ENCODE data around the gene PDCD6IP.
"Not testable (repeated sequence)": the region's sequence is repeated elsewhere in the genome, so short reads cannot be mapped to it uniquely, and the experiment has no call there.

Gene PDCD6IP

DNA sequence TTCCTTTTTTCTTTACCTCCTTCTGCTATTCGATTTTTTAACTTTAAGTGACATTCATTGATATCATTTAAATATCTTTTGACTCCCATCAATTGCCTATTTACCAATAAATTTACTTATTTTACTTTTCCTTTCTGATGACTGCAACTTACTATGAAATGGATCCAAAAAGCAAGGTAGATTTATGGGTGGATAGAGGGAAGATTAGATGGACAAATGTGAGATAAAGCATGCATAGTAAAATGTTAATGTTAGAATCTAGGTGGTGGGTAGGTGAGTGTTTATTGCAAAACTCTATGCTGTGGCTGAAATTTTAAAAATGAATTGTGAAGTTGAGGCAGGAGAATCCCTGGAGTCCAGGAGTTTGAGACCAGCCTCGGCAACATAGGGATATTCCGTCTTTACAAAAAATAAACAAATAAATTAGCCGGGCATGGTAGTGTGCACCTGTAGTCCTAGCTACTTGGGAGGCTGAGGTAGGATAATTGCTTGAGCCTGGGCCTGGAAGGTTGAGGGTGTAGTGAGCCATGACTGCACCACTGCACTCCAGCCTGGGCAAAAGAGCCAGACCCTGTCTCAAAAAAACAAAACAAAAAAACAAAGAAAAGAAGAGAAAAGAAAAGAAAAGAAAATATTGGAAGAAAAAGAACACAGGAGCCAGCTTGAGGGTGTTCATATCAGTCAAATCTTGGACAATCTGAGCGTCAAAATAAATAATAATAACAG lies 6.1 kb upstream of the PDCD6IP start:
- no peak for DNase-seq

DNA sequence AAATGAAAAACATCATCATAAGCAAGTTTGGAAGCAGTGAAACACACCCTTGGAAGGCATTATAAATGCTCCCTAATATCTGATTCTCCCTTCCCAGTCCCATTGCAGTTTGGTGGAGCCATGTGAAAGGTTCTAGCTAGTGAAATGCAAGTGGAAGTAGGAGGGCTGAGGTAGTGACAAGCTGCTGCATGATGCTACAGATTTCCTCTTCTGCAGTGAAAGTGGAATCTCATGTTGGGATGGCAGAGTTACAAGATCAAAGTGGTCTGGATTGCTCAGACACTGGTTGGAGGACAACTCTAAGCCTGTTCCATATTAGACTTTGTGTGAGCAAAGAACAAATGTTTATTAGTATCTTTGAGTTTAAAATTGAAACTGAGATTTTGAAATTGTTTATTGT lies 3.3 kb upstream of the PDCD6IP start:
- no peak for DNase-seq

- no peak for DNase-seq
Observed at GRCh38 chr3:33795856-33796536, 2.4 kb upstream of the PDCD6IP start.

GRCh38 chr3:33798113-33798417 lies 365 bp upstream of the PDCD6IP start:
- no peak for DNase-seq

GRCh38 chr3:33799202-33799551 lies 747 bp downstream of the PDCD6IP start:
- DNase-seq: no peak

GRCh38 chr3:33803252-33803651 lies 4.8 kb downstream of the PDCD6IP start:
- DNase-seq: no peak

GRCh38 chr3:33803894-33804526 lies 5.6 kb downstream of the PDCD6IP start:
- no peak for DNase-seq

- DNase-seq: no peak
Observed at GRCh38 chr3:33807191-33807590, 8.8 kb downstream of the PDCD6IP start.

DNA sequence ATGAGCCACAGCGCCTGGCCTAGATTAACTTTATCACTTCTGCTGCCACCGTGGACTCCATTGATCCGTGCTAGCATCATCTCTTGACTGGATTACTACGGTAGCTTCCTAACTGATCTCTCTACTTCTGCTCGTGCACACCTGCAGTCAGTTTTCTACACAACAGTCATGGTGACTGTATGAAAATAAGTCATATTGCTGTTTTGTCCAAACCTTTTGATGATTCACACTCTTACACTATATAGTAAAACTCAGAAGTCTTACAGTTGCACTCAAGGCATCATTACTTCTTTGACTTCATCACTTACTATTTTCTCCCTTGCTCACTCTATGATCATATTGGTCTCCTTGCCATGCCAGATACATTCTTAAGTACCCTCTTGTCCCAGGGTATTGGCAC lies 10.1 kb downstream of the PDCD6IP start:
- no peak for DNase-seq

DNA sequence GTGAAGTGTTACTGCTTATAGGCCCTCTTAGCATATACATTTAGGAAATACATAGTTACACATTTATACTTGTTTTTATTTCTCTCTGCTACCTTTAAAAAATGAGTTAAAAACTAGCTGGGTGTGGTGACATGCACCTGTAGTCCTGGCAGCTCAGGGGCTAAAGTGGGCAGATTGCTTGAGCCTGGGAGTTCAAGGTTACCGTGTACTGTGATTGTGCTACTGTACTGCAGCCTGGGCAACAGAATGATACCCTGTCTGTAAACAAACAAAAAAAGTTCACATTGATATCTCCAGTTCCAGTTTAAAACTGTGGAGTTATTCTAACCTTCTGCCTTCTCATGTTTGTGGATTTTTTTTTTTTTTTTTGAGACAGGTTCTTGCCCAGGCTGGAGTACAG lies 12.1 kb downstream of the PDCD6IP start:
- DNase-seq: no peak

DNA sequence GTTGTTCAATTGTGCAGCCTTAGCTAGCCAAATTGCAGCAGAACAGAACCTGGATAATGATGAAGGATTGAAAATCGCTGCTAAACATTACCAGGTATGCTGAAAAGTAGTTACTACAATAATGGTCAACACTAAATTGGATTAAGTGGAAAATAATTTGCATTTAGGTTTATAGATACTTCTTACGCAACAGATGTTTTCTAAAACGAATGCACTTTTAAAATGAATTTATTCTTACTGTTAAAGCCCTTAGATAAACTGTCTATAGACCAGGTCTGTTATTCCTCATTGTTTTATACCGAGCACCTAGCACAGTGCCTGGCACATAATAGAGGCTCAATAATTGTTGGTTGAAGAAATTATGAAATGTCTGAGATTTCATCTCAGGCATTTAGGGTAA lies 23.6 kb downstream of the PDCD6IP start:
- DNase-seq: no peak

GRCh38 chr3:33823821-33824220 lies 25.4 kb downstream of the PDCD6IP start:
- DNase-seq: no peak

GRCh38 chr3:33825111-33825510 lies 26.7 kb downstream of the PDCD6IP start:
- DNase-seq: no peak

- DNase-seq: no peak
Observed at GRCh38 chr3:33826206-33826605, 27.8 kb downstream of the PDCD6IP start.

DNA sequence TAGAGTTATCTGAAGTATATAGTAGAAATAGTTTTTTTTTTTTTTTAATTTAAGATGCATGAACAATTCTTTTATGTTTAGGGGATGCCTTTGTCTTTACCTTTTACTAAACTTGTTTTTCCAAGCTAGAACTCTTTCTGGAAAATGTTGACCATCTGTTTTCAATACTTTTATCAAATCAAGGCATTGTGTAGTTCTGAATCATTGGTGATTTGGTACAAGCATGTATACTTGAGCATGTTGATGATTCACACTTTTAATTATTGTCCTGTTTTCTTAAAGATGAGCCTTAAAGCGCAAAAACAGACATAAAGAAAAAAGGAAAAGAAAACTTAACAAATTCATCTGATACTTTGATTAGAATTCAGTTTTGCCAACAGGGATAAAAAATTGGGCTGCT lies 28.3 kb downstream of the PDCD6IP start:
- no peak for DNase-seq

DNA sequence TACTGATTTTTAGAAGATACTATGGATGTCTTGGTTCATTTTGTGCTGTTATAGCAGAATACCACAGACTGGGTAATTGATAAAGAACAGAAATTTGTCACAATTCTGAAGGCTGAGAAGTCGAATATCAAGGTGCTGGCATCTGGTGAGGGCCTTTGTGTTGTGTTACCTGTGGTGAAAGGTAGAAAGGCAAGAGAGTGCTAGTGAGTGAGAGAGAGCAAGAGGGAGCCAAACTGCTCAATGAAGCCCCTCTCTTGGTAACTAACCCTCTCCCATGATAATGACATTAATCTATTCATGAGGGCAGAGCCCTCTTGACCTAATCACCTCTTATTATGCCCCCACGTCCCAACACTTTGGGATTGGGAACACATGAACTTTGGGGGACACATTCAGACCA lies 31.3 kb downstream of the PDCD6IP start:
- no peak for DNase-seq

DNA sequence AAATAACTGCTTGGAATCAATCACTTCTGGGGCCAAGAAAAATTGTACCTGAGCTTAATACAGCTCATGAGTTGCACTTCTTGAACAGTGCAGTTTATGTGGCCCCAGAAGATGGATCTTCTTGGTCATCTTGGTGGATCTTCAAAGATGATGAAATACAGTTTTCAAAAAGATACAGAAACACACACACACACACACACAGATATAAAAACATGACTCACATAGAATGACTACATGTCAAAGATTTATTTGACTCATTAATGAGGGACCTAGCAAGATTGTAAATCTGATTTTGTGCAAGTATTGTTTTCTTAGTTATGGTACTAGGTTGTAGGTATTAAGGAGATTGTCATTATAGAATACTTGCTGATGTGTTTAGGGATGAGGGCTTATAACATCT lies 32.6 kb downstream of the PDCD6IP start:
- no peak for DNase-seq

GRCh38 chr3:33833408-33834095 lies 35.1 kb downstream of the PDCD6IP start:
- DNase-seq: no peak

DNA sequence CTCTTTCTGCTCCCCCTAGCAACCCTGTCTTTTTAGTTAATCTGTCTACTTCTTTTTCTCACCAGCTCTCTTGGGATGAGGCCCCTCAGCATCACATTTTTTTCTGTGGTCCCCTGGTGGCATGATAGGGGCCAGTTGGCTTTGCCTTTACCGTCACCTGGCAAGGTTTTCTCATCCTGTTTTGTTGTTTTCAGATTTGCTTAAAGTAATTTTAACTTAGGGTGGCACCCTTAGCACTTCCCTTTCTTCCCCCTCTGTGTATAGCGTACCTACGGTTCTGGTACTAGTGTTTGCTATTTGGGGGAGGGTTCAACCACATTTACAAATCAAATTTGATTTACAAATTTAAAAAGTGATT lies 35.6 kb downstream of the PDCD6IP start:
- no peak for DNase-seq

- not testable (repeated sequence) for DNase-seq
Observed at GRCh38 chr3:33837182-33837581, 38.8 kb downstream of the PDCD6IP start.

- no peak for DNase-seq
Observed at GRCh38 chr3:33839283-33839682, 40.9 kb downstream of the PDCD6IP start.

DNA sequence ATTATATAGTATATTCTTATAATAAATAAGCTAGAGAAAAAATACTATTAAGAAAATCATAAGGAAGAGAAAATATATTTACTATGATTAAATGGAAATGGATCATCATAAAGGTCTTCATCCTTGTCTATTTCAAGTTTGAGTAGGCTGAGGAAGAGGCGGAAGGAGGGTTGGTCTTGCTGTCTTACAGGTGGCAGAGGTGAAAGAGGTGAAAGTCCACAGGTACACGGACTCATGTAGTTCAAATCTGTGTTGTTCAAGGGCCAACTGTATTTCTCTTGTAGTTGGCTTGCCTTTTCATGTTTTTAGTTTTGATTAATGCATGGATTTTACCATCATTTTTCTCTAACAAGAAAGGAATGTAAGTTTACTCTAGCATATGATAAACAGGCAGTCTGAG lies 41.7 kb downstream of the PDCD6IP start:
- DNase-seq: no peak

- DNase-seq: no peak
Observed at GRCh38 chr3:33848624-33849347, 50.4 kb downstream of the PDCD6IP start.

Data from CD4-positive, alpha-beta T cell treated with Interleukin-21 for 1 hour (primary cell).